ENCODE results near the gene PPFIA4. TPM values are rescaled to one million over a fixed set of nuclear protein-coding genes. Genes with fewer than 3 reads are reported as not detected.

PPFIA4 gene
- polyA plus RNA-seq, 1 experiment, result 3.8 TPM

GRCh38 chr1:203122159-203122558 lies 95.9 kb downstream of the PPFIA4 start:
- ChIA-PET CTCF (interaction anchor here (1.1 to 14.0 kb wide), 4 partner anchors 10 to 94 kb away, joined by 3 to 282 read pairs (median 93); partner anchors contain the start of gene MYBPH), POLR2A (no interaction called here)
- no peak for DNase-seq (ENCODE audit: low read depth)
- TF ChIP-seq, protein P1, sequence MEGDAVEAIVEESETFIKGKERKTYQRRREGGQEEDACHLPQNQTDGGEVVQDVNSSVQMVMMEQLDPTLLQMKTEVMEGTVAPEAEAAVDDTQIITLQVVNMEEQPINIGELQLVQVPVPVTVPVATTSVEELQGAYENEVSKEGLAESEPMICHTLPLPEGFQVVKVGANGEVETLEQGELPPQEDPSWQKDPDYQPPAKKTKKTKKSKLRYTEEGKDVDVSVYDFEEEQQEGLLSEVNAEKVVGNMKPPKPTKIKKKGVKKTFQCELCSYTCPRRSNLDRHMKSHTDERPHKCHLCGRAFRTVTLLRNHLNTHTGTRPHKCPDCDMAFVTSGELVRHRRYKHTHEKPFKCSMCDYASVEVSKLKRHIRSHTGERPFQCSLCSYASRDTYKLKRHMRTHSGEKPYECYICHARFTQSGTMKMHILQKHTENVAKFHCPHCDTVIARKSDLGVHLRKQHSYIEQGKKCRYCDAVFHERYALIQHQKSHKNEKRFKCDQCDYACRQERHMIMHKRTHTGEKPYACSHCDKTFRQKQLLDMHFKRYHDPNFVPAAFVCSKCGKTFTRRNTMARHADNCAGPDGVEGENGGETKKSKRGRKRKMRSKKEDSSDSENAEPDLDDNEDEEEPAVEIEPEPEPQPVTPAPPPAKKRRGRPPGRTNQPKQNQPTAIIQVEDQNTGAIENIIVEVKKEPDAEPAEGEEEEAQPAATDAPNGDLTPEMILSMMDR (IDR thresholded peaks at IDR 0.05; ENCODE audit: insufficient read depth, low read depth, low read length), result no peak
- Histone ChIP-seq H3K36me3 (ENCODE audit: control insufficient read depth, insufficient read depth, low read length) (no peaks in the 10 kb centered on the region), H3K27me3 (ENCODE audit: control insufficient read depth, insufficient read depth, low read length) (peaks cover 28% of the 10 kb centered on the region), H3K4me3 (ENCODE audit: low read depth, low read length) (no peak overlapping the region)

- no peaks in the 10 kb centered on the region for H3K36me3 ChIP-seq (ENCODE audit: control insufficient read depth, insufficient read depth, low read length)
- peaks cover 19% of the 10 kb centered on the region for H3K27me3 ChIP-seq (ENCODE audit: control insufficient read depth, insufficient read depth, low read length)
- ChIA-PET CTCF (interaction anchor here (1.3 to 14.0 kb wide), 3 partner anchors 11 to 92 kb away, joined by 4 to 282 read pairs (median 183); partner anchors contain the start of gene MYBPH), POLR2A (no interaction called here)
- no peak overlapping the region for H3K4me3 ChIP-seq (ENCODE audit: low read depth, low read length)
- no peak for DNase-seq (ENCODE audit: low read depth)
- TF ChIP-seq, protein P1 (IDR thresholded peaks at IDR 0.05; ENCODE audit: insufficient read depth, low read depth, low read length), result no peak
Measured at GRCh38 chr1:203124011-203124410, 97.7 kb downstream of the PPFIA4 start.

- TF ChIP-seq, protein P1 (IDR thresholded peaks at IDR 0.05; ENCODE audit: insufficient read depth, low read depth, low read length), result no peak
- H3K27me3 ChIP-seq (ENCODE audit: control insufficient read depth, insufficient read depth, low read length), result peaks cover 18% of the 10 kb centered on the region
- POLR2A ChIA-PET, result no interaction called here
- no peaks in the 10 kb centered on the region for H3K36me3 ChIP-seq (ENCODE audit: control insufficient read depth, insufficient read depth, low read length)
- H3K4me3 ChIP-seq (ENCODE audit: low read depth, low read length), result no peak overlapping the region
- DNase-seq (ENCODE audit: low read depth), result no peak
- CTCF ChIA-PET, result interaction anchor here (0.7 to 14.0 kb wide), 7 partner anchors 20 to 468 kb away, joined by 3 to 183 read pairs (median 53); partner anchors contain the start of genes CHIT1 and MYBPH
Measured at GRCh38 chr1:203124546-203125317, 98.4 kb downstream of the PPFIA4 start.

DNA sequence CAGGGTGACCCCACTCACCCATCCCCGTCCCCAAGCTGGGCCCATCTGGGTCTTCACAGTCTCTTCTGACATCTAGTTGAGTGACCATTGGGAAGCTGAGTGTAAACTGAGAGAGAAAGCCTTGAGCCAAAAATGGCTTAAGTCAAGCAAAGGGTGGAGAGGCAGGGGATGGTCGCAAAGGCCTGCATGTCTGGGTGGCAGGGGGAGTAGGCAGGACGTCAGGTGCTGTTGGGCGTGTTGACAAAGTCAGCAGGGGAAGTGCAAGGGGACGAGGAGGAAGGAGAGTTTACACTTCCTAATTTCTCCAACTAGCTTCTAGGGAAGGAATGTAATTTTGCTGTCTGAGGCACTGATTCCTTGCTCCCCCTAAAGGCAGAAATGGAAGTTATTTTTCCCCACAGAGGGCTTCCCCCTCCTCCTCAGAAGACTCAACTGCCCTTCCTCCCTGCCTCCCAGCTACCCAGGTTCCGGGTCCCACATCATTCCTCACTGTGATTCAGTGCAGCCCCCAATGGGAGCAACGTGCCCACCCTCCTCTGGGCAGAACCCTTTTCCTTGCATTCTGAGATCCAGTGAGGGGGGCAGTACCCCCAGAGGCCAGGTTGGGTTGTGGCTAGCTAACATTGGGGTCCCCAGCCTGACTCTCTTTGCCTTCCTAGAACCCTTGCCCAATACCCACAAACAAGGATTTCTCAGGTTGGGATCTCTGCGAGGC lies 100.0 kb downstream of the PPFIA4 start:
- Histone ChIP-seq H3K36me3 (ENCODE audit: control insufficient read depth, insufficient read depth, low read length) (no peaks in the 10 kb centered on the region), H3K4me3 (ENCODE audit: low read depth, low read length) (no peak overlapping the region), H3K27me3 (ENCODE audit: control insufficient read depth, insufficient read depth, low read length) (peaks cover 11% of the 10 kb centered on the region)
- CTCF ChIA-PET, result interaction anchor here (0.6 to 14.0 kb wide), 23 partner anchors 8 to 143 kb away, joined by 3 to 183 read pairs (median 3); partner anchors contain the start of genes CHIT1 and MYBPH
- POLR2A ChIA-PET, result interaction anchor here (1.1 kb wide), 1 partner anchor 9 kb away, joined by 12 read pairs; no protein-coding TSS in a partner anchor
- TF ChIP-seq, protein P1 (IDR thresholded peaks at IDR 0.05; ENCODE audit: insufficient read depth, low read depth, low read length), result peak; percentile 67
- no peak for DNase-seq (ENCODE audit: low read depth)
